Body of pancreas (tissue), 4 donors: ENCODE results near the gene PLXNB2. TPM values are rescaled to one million over a fixed set of nuclear protein-coding genes. Genes with fewer than 3 reads are reported as not detected.
A peak's percentile ranks its signal among the peaks of the same experiment; 100 is the strongest.

ENCODE experiments used
- ATAC-seq: fragments of 150-250 bp; one replicate; pipeline ENCODE4 v1.9.1; 2016
- DNase-seq, 4 donors: peaks; one replicate each; pipeline ENCODE4 v3.0.0-alpha.2; 2019
- H3K27ac ChIP-seq, 4 donors: fragments of 200-600 bp; sonication (generic); 1 replicate in 3 of 4; 2 replicates in 1 of 4; pipeline versions ENCODE4 v1.5.1 to v1.6.1; 2016 to 2019; ENCODE audit warnings: mild to moderate bottlenecking in 1 of 4, mixed read lengths in 1 of 4, moderate library complexity in 1 of 4
- H3K27me3 ChIP-seq, 2 donors: fragments of 200-600 bp; sonication (generic); one replicate each; pipeline ENCODE4 v1.6.0; 2016; ENCODE audit warnings: mild to moderate bottlenecking in 1 of 2
- H3K36me3 ChIP-seq, 2 donors: fragments of 200-600 bp; sonication (generic); replicated peaks in 1 of 2; 2 replicates each; pipeline ENCODE4 v1.5.1; 2016; ENCODE audit warnings: low read depth in 2 of 2; ENCODE audit not compliant: insufficient read depth in 1 of 2
- H3K4me1 ChIP-seq: fragments of 200-600 bp; sonication (generic); one replicate; pipeline ENCODE4 v1.6.0; 2016
- H3K4me3 ChIP-seq, 2 donors: fragments of 200-600 bp; sonication (generic); 1 replicate in 1 of 2; 2 replicates in 1 of 2; pipeline ENCODE4 v1.5.1; 2016 to 2019
- H3K9me3 ChIP-seq, 3 donors: fragments of 200-600 bp; sonication (generic); 1 replicate in 2 of 3; 2 replicates in 1 of 3; pipeline ENCODE4 v1.5.1; 2016
- CTCF ChIP-seq, 7 experiments: fragments of 450-650 bp in 4 of 7; fragments of 200-600 bp in 3 of 7; sonication (generic) in 3 of 7; IDR thresholded peaks; one replicate each; pipeline ENCODE4 v1.5.1; 2016 to 2019; ENCODE audit warnings: antibody characterized with exemption in 7 of 7
- POLR2A ChIP-seq, 3 donors: fragments of 450-650 bp; IDR thresholded peaks; one replicate each; pipeline ENCODE4 v1.6.1; 2016; ENCODE audit warnings: antibody characterized with exemption in 3 of 3, mild to moderate bottlenecking in 2 of 3
- WGBS, 2 donors: methylation state at CpG; one replicate each; pipeline ENCODE4 v1.1.5; 2017; 5-methylcytosine and 5-hydroxymethylcytosine counted together
- intact Hi-C: fragments of 100-400 bp; cut with DNase I; formaldehyde crosslinking; loops from one replicate; pipeline ENCODE4 v1.15.1; 2023
- total RNA-seq, 2 donors: library from RNA; depleted of rRNA; stranded (reverse); fragments of >200 nt; gene quantifications; one replicate each; pipeline ENCODE4 v1.1.0, GENCODE V29; 2016

Gene PLXNB2
- total RNA-seq, 2 donors from 2014 or later = 113 to 140 TPM

GRCh38 chr22:50285568-50286229 lies 21.7 kb downstream of the PLXNB2 start:
- intact Hi-C loops = no loop called here
- peaks cover 23 to 33% of the 10 kb centered on the region in 2 donors for H3K36me3 ChIP-seq
- peak overlapping the region in 3 of 4 donors; percentile 20 to 39 (median 21) for H3K27ac ChIP-seq
- WGBS, 2 donors = 95 to 96% methylated on average over 10 to 19 of the region's 34 CpGs
- H3K9me3 ChIP-seq = no peaks in the 10 kb centered on the region
- ATAC-seq (no peak), DNase-seq (no peak)
- H3K27me3 ChIP-seq = no peaks in the 10 kb centered on the region
- TF ChIP-seq POLR2A (IDR thresholded peaks at IDR 0.05) (no peak), CTCF (IDR thresholded peaks at IDR 0.05) (no peak)
- no peak overlapping the region for H3K4me3 ChIP-seq
- peaks cover 42% of the 10 kb centered on the region for H3K4me1 ChIP-seq

GRCh38 chr22:50284479-50284878 lies 23.0 kb downstream of the PLXNB2 start:
- Histone ChIP-seq H3K36me3 (peaks cover 28 to 34% of the 10 kb centered on the region in 2 donors), H3K9me3 (no peaks in the 10 kb centered on the region), H3K4me1 (peaks cover 42% of the 10 kb centered on the region), H3K27me3 (no peaks in the 10 kb centered on the region), H3K27ac (peak overlapping the region in 3 of 4 donors; percentile 41 to 89 (median 48)), H3K4me3 (no peak overlapping the region)
- TF ChIP-seq CTCF (IDR thresholded peaks at IDR 0.05) (no peak), POLR2A (IDR thresholded peaks at IDR 0.05) (no peak)
- DNase-seq (no peak), ATAC-seq (no peak)
- intact Hi-C loops = no loop called here
- WGBS, 2 donors = 88 to 90% methylated on average over 5 to 11 of the region's 13 CpGs

- no peak for TF ChIP-seq CTCF (IDR thresholded peaks at IDR 0.05)
- no peak for TF ChIP-seq POLR2A (IDR thresholded peaks at IDR 0.05)
- no peak overlapping the region for H3K4me3 ChIP-seq
- peaks cover 42% of the 10 kb centered on the region for H3K4me1 ChIP-seq
- no peak for ATAC-seq
- peak overlapping the region in 3 of 4 donors; percentile 75 to 89 (median 85) for H3K27ac ChIP-seq
- H3K9me3 ChIP-seq = no peaks in the 10 kb centered on the region
- WGBS, 2 donors = 91 to 93% methylated on average over 17 to 19 of the region's 30 CpGs
- no peak for DNase-seq
- peaks cover 26 to 32% of the 10 kb centered on the region in 2 donors for H3K36me3 ChIP-seq
- H3K27me3 ChIP-seq = no peaks in the 10 kb centered on the region
- intact Hi-C loops = no loop called here
These were observed 23.6 kb downstream of the PLXNB2 start for GRCh38 chr22:50283821-50284220.

- 70 to 78% methylated on average over 28 to 45 of the region's 45 CpGs for WGBS, 2 donors
- peak; percentile 88 for ATAC-seq
- H3K4me1 ChIP-seq = peaks cover 42% of the 10 kb centered on the region
- DNase-seq = peak; percentile 74 to 88 (median 83)
- peak overlapping the region; percentile 75 to 89 (median 80) for H3K27ac ChIP-seq
- intact Hi-C loops = no loop called here
- H3K27me3 ChIP-seq = no peaks in the 10 kb centered on the region
- no peak overlapping the region for H3K4me3 ChIP-seq
- no peaks in the 10 kb centered on the region for H3K9me3 ChIP-seq
- H3K36me3 ChIP-seq = peaks cover 24 to 29% of the 10 kb centered on the region in 2 donors
- TF ChIP-seq CTCF (IDR thresholded peaks at IDR 0.05) (no peak), POLR2A (IDR thresholded peaks at IDR 0.05) (peak; percentile 11 to 53 (median 52))
These were observed 24.9 kb downstream of the PLXNB2 start for GRCh38 chr22:50282361-50283155.
